HEK293 (cell line): ENCODE results near the gene CSNK1A1.

Experiments used
- CTCF ChIA-PET: fragments of 350-600 bp; formaldehyde crosslinking; extraction: SDS; loops from one replicate; lab custom pipeline; 2021; ENCODE audit warnings: antibody characterized with exemption; lab: Yijun Ruan, JAX
- POLR2A ChIA-PET: fragments of 300-600 bp; formaldehyde crosslinking; extraction: SDS; loops from one replicate; lab custom pipeline; 2020; ENCODE audit warnings: antibody characterized with exemption, inconsistent platforms; lab: Yijun Ruan, JAX
- H3K27ac ChIP-seq: fragments of 200-500 bp; sonication (Bioruptor generic); 2 replicates; pipeline ENCODE4 v1.5.1; 2014; ENCODE audit warnings: low read depth, low read length, control low read depth, inconsistent platforms; ENCODE audit errors: extremely low read depth
- H3K36me3 ChIP-seq, 2 experiments: fragments of 200-500 bp in 1 of 2; sonication (Bioruptor generic) in 1 of 2; 1 replicate in 1 of 2; 2 replicates in 1 of 2; pipeline ENCODE4 v1.5.1; 2014 to 2017; ENCODE audit warnings: inconsistent platforms in 2 of 2, low read length in 2 of 2; ENCODE audit not compliant: control insufficient read depth in 2 of 2, insufficient read depth in 1 of 2
- H3K4me1 ChIP-seq: fragments of 200-500 bp; sonication (Bioruptor generic); 2 replicates; pipeline ENCODE4 v1.5.1; 2014; ENCODE audit warnings: mild to moderate bottlenecking, low read length, inconsistent platforms; ENCODE audit not compliant: control insufficient read depth, insufficient read depth
- H3K4me3 ChIP-seq: 2 replicates; pipeline ENCODE4 v1.5.1; 2011; ENCODE audit warnings: low read depth, mild to moderate bottlenecking, control low read depth, low read length, moderate library complexity
- H3K9me3 ChIP-seq: fragments of 200-500 bp; sonication (Bioruptor generic); 2 replicates; pipeline ENCODE4 v1.5.1; 2014; ENCODE audit warnings: low read depth, low read length, inconsistent platforms; ENCODE audit not compliant: control insufficient read depth, insufficient read depth
- GFI1B ChIP-seq: fragments of 450-650 bp; formaldehyde crosslinking; IDR thresholded peaks from 2 replicates; pipeline ENCODE4 v1.5.1; 2016; ENCODE audit warnings: missing biosample characterization, missing genetic modification characterization
- IKZF3 ChIP-seq: fragments of 450-650 bp; IDR thresholded peaks from 2 replicates; pipeline ENCODE4 v1.5.0; 2018; ENCODE audit warnings: missing biosample characterization, mild to moderate bottlenecking, missing genetic modification characterization, moderate library complexity
- OVOL3 ChIP-seq: fragments of 450-650 bp; formaldehyde crosslinking; IDR thresholded peaks from 2 replicates; pipeline ENCODE4 v1.5.1; 2016; ENCODE audit warnings: missing biosample characterization, missing genetic modification characterization
- REST ChIP-seq: fragments of 450-650 bp; formaldehyde crosslinking; IDR thresholded peaks from 2 replicates; pipeline ENCODE4 v1.5.1; 2016; ENCODE audit warnings: missing biosample characterization, missing genetic modification characterization
- YY2 ChIP-seq: fragments of 450-650 bp; formaldehyde crosslinking; IDR thresholded peaks from 2 replicates; pipeline ENCODE4 v1.5.1; 2016; ENCODE audit warnings: missing biosample characterization, missing genetic modification characterization
- ZNF175 ChIP-seq: fragments of 450-650 bp; formaldehyde crosslinking; IDR thresholded peaks from 2 replicates; pipeline ENCODE4 v1.5.1; 2016; ENCODE audit warnings: missing biosample characterization, missing genetic modification characterization
- ZNF202 ChIP-seq: fragments of 450-650 bp; formaldehyde crosslinking; IDR thresholded peaks from 2 replicates; pipeline ENCODE4 v1.5.1; 2016; ENCODE audit warnings: missing biosample characterization, missing genetic modification characterization, borderline replicate concordance
- ZNF239 ChIP-seq: fragments of 450-650 bp; formaldehyde crosslinking; IDR thresholded peaks from 2 replicates; pipeline ENCODE4 v1.5.1; 2016; ENCODE audit warnings: missing biosample characterization, missing genetic modification characterization
- ZNF366 ChIP-seq: fragments of 450-650 bp; formaldehyde crosslinking; conservative IDR thresholded peaks from 2 replicates; pipeline ENCODE4 v1.5.1; 2016; ENCODE audit warnings: missing biosample characterization, missing genetic modification characterization
- ZNF37A ChIP-seq: fragments of 450-650 bp; IDR thresholded peaks from 2 replicates; pipeline ENCODE4 v1.5.1; 2018; ENCODE audit warnings: missing biosample characterization, missing genetic modification characterization
- ZNF433 ChIP-seq: fragments of 450-650 bp; formaldehyde crosslinking; IDR thresholded peaks from 2 replicates; pipeline ENCODE4 v1.5.1; 2016; ENCODE audit warnings: missing biosample characterization, missing genetic modification characterization, low read depth
- ZNF518A ChIP-seq: fragments of 450-650 bp; formaldehyde crosslinking; conservative IDR thresholded peaks from 2 replicates; pipeline ENCODE4 v1.5.1; 2016; ENCODE audit warnings: low read depth, missing biosample characterization, missing genetic modification characterization
- ZNF544 ChIP-seq: fragments of 450-650 bp; formaldehyde crosslinking; IDR thresholded peaks from 2 replicates; pipeline ENCODE4 v1.5.0; 2017; ENCODE audit warnings: missing biosample characterization, missing genetic modification characterization
- ZNF549 ChIP-seq: fragments of 450-650 bp; IDR thresholded peaks from 2 replicates; pipeline ENCODE4 v1.5.1; 2018; ENCODE audit warnings: missing biosample characterization, missing genetic modification characterization, mild to moderate bottlenecking, inconsistent platforms, moderate library complexity
- ZNF585B ChIP-seq: fragments of 450-650 bp; formaldehyde crosslinking; IDR thresholded peaks from 2 replicates; pipeline ENCODE4 v1.5.1; 2016; ENCODE audit warnings: missing biosample characterization, missing genetic modification characterization
- ZNF610 ChIP-seq: fragments of 450-650 bp; formaldehyde crosslinking; IDR thresholded peaks from 2 replicates; pipeline ENCODE4 v1.5.1; 2016; ENCODE audit warnings: missing biosample characterization, missing genetic modification characterization, borderline replicate concordance
- ZNF791 ChIP-seq: fragments of 450-650 bp; formaldehyde crosslinking; IDR thresholded peaks from 2 replicates; pipeline ENCODE4 v1.5.1; 2016; ENCODE audit warnings: missing biosample characterization, missing genetic modification characterization
- TF ChIP-seq, protein P1 (sequence below): fragments of 450-650 bp; formaldehyde crosslinking; IDR thresholded peaks from 2 replicates; pipeline ENCODE4 v1.5.1; 2017; ENCODE audit warnings: missing biosample characterization, missing genetic modification characterization
- TF ChIP-seq, protein P2 (sequence below): fragments of 450-650 bp; formaldehyde crosslinking; IDR thresholded peaks from 2 replicates; pipeline ENCODE4 v1.5.1; 2016; ENCODE audit warnings: missing biosample characterization, missing genetic modification characterization
- TF ChIP-seq, protein P3 (sequence below): fragments of 450-650 bp; formaldehyde crosslinking; IDR thresholded peaks from 2 replicates; pipeline ENCODE4 v1.5.1; 2016; ENCODE audit warnings: missing biosample characterization, missing genetic modification characterization

Gene CSNK1A1

DNA sequence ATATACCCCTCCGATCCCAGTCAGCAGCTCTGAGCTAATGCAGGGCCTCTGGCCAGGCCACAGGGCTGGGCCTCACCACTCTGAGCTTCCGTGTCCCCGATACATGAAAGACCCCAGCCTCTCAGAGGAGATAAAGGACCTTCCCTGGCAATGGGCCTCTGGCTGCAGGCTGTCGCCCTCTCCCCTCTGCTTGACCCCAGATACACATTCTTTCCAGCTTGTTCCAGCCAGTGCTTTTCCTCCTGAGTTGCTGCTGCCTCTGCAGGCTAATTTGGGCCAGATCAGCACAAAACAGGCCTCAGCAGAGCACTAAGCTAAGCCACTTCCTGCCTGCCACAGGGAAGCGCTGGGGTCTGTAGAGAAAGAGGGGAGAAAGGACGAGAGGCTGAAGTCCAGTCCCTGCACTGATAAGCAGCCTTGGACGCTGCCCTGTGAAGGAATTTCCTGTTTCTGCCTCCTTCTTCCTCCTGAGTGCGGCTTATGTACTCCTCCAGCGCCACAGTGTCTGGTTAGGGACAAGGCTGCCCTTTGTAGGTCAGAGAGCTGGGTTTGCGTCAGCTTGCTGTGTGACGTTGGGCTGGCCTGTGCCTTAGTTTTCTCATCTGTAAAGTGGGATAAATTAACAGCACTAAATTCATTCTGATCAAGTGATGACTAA is 99.1 kb downstream of the CSNK1A1 start (continued):
- no peak for TF ChIP-seq ZNF366 (tag by site-specific recombination)
- TF ChIP-seq YY2 (tag by site-specific recombination): no peak
- TF ChIP-seq ZNF175: no peak
- TF ChIP-seq ZNF518A (tag by site-specific recombination): no peak
- no peak for TF ChIP-seq ZNF37A (tag by site-specific recombination)

- POLR2A ChIA-PET: no interaction called here
- no peak overlapping the region for H3K4me3 ChIP-seq
- CTCF ChIA-PET: no interaction called here
- no peak overlapping the region for H3K27ac ChIP-seq
- no peaks in the 10 kb centered on the region for H3K9me3 ChIP-seq
- H3K4me1 ChIP-seq: no peaks in the 10 kb centered on the region
- H3K36me3 ChIP-seq: no peaks in the 10 kb centered on the region
- TF ChIP-seq ZNF791 (no peak), ZNF202 (tag by site-specific recombination) (no peak), REST (tag by site-specific recombination) (no peak), GFI1B (no peak), OVOL3 (tag by site-specific recombination) (no peak), ZNF585B (no peak), ZNF610 (tag by site-specific recombination) (no peak), IKZF3 (tag by site-specific recombination) (no peak), ZNF433 (no peak), ZNF239 (tag by site-specific recombination) (no peak), ZNF544 (tag by site-specific recombination) (no peak), ZNF549 (tag by site-specific recombination) (no peak)
- TF ChIP-seq, protein P1, sequence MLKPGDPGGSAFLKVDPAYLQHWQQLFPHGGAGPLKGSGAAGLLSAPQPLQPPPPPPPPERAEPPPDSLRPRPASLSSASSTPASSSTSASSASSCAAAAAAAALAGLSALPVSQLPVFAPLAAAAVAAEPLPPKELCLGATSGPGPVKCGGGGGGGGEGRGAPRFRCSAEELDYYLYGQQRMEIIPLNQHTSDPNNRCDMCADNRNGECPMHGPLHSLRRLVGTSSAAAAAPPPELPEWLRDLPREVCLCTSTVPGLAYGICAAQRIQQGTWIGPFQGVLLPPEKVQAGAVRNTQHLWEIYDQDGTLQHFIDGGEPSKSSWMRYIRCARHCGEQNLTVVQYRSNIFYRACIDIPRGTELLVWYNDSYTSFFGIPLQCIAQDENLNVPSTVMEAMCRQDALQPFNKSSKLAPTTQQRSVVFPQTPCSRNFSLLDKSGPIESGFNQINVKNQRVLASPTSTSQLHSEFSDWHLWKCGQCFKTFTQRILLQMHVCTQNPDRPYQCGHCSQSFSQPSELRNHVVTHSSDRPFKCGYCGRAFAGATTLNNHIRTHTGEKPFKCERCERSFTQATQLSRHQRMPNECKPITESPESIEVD: no peak
- TF ChIP-seq, protein P2, sequence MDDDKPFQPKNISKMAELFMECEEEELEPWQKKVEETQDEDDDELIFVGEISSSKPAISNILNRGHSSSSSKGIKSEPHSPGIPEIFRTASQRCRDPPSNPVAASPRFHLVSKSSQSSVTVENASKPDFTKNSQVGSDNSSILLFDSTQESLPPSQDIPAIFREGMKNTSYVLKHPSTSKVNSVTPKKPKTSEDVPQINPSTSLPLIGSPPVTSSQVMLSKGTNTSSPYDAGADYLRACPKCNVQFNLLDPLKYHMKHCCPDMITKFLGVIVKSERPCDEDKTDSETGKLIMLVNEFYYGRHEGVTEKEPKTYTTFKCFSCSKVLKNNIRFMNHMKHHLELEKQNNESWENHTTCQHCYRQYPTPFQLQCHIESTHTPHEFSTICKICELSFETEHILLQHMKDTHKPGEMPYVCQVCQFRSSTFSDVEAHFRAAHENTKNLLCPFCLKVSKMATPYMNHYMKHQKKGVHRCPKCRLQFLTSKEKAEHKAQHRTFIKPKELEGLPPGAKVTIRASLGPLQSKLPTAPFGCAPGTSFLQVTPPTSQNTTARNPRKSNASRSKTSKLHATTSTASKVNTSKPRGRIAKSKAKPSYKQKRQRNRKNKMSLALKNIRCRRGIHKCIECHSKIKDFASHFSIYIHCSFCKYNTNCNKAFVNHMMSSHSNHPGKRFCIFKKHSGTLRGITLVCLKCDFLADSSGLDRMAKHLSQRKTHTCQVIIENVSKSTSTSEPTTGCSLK (tag by site-specific recombination): no peak
- TF ChIP-seq, protein P3, sequence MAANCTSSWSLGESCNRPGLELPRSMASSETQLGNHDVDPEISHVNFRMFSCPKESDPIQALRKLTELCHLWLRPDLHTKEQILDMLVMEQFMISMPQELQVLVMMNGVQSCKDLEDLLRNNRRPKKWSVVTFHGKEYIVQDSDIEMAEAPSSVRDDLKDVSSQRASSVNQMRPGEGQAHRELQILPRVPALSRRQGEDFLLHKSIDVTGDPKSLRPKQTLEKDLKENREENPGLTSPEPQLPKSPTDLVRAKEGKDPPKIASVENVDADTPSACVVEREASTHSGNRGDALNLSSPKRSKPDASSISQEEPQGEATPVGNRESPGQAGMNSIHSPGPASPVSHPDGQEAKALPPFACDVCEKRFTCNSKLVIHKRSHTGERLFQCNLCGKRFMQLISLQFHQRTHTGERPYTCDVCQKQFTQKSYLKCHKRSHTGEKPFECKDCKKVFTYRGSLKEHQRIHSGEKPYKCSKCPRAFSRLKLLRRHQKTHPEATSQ (tag by site-specific recombination): no peak
Observed at GRCh38 chr5:149450199-149450598, 101.0 kb downstream of the CSNK1A1 start.
